Activated CD8-positive, alpha-beta memory T cell treated with anti-CD3 and anti-CD28 coated beads, Interleukin-2, amount 50 U/mL, for 48 hours (primary cell): ENCODE results near the gene CCR9.
"Not testable (repeated sequence)": the region's sequence is repeated elsewhere in the genome, so short reads cannot be mapped to it uniquely, and the experiment has no call there.

Experiments
- DNase-seq: peaks from one replicate; pipeline ENCODE4 v3.0.0-alpha.2; 2020

The CCR9 gene, protein sequence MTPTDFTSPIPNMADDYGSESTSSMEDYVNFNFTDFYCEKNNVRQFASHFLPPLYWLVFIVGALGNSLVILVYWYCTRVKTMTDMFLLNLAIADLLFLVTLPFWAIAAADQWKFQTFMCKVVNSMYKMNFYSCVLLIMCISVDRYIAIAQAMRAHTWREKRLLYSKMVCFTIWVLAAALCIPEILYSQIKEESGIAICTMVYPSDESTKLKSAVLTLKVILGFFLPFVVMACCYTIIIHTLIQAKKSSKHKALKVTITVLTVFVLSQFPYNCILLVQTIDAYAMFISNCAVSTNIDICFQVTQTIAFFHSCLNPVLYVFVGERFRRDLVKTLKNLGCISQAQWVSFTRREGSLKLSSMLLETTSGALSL

GRCh38 chr3:45885979-45886705 is at the start of gene CCR9:
TSS of gene CCR9 (plus strand) at chr3:45886543. CDS start at chr3:45894934, 8,391 bp downstream.
- no peak for DNase-seq

- DNase-seq = no peak
Measured at GRCh38 chr3:45838466-45838865, 47.9 kb upstream of the CCR9 start.

DNA sequence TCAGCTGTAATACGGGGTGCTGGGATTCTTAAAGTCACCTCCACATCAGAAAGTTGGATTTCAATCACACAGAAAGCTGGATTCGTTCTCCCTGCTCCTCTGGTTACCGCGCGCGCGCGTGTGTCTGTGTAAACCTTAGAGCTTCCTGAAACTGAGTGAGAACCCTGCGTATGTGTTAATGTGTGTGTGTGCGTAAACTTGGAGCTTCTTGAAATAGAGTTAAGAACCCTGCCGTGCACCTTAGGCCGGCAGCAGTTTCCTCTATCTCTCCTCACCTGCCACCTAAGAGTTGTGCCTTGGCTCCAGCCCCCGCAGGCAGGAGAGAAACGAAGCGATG is 45.0 kb upstream of the CCR9 start:
- DNase-seq = no peak

- DNase-seq = peak; percentile 89
Measured at GRCh38 chr3:45841757-45842491, 44.4 kb upstream of the CCR9 start, which contains the start of gene LZTFL1. TSS of gene LZTFL1 (minus strand) at chr3:45842119. CDS start at chr3:45841991, 128 bp downstream.

GRCh38 chr3:45842851-45843625 is 43.3 kb upstream of the CCR9 start:
- no peak for DNase-seq

DNA sequence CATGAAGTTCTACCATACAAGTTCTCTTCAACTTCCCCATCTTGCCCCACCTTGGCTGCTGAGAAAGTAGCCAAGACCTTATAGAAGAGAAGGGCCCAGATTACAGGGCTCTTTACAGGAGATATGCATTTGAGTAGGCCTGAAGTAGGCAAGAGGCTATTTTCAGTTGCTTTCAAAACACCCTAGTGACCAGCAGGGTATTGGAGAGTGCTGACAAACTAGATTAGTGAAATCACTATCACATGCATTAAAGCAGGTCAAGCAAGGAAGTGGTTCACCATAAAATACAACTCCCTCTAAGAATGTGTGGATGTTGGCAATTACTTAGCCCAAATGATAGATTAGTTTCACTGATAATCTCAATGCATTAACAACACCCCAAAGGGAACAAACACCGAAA is 41.7 kb upstream of the CCR9 start:
- DNase-seq = no peak

GRCh38 chr3:45848392-45848791 is 38.0 kb upstream of the CCR9 start:
- no peak for DNase-seq

GRCh38 chr3:45852828-45853227 is 33.5 kb upstream of the CCR9 start:
- no peak for DNase-seq

DNA sequence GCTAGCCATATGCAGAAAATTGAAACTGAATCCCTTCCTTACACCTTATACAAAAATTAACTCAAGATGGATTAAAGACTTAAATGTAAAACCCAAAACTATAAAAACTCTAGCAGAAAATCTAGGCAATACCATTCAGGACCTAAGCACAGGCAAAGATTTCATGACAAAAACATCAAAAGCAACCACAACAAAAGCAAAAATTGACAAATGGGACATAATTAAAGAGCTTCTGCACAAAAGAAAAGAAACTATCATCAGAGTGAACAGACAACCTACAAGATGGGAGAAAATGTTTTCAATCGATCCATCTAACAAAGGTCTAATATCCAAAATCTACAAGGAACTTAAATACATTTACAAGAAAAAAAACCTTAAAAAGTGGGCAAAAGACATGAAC is 30.0 kb upstream of the CCR9 start:
- not testable (repeated sequence) for DNase-seq

- not testable (repeated sequence) for DNase-seq
Measured at GRCh38 chr3:45857024-45857423, 29.3 kb upstream of the CCR9 start.

GRCh38 chr3:45858809-45859543 is 27.4 kb upstream of the CCR9 start:
- DNase-seq = no peak

GRCh38 chr3:45860481-45860880 is 25.9 kb upstream of the CCR9 start:
- no peak for DNase-seq

- DNase-seq = no peak
Measured at GRCh38 chr3:45861043-45861719, 25.2 kb upstream of the CCR9 start.

DNA sequence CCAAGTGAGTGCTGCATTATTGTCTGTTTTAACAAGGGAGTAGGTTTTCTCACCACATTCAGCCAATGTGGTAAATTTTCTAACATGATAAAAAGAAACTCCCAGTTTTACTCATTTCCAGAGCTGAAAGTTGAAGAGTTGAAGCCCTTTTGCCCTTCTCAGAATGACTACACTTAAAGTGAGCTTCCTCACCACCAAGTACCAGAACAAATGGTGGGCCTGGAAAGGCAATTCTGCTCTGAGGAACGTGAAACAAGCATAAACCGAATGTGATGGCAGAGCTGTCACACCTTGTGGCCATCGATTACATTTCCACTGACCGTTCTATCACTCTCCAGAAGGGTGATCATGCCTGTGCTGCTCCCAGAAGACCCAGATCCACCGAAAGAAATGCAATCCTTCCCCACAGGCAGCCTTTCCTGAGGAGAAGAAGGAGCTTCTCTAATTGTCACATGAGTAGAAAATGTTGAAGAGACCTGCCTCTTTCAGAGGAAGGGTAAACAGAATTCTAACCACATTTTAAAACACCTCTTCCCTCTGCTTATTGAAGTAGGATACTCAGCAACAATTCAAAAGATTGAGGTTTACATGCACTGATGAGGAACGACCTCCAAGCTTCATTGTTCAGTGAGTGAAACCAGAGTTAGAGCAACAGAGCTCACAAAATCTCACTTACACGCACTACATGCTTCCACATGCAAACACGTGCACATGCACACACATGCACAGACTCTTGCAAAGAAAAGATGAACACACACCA is 21.4 kb upstream of the CCR9 start:
- no peak for DNase-seq

- no peak for DNase-seq
Measured at GRCh38 chr3:45865563-45865962, 20.8 kb upstream of the CCR9 start.

- no peak for DNase-seq
Measured at GRCh38 chr3:45868213-45868612, 18.1 kb upstream of the CCR9 start.

DNA sequence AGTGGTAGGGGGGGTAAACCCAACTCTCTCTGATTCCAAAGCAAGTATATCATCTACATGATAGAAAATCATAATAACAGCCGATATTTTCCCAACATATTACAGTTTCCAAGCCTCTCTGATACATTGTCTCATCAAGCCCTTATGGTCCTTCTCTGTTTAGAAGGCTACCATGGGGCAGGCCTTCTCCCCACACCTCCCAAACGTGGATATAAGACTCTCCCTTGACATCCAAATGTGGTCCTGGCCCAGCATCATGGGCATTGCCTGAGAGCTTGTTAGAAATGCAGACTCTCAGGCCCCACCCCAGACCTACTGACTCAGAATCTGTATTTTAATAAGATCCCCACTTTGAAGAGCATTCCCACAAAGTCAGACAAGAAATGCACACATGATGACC is 17.7 kb upstream of the CCR9 start:
- no peak for DNase-seq

- DNase-seq = no peak
Measured at GRCh38 chr3:45869638-45870037, 16.7 kb upstream of the CCR9 start.

GRCh38 chr3:45870099-45870498 is 16.2 kb upstream of the CCR9 start:
- peak; percentile 64 for DNase-seq

GRCh38 chr3:45871780-45872179 is 14.6 kb upstream of the CCR9 start:
- DNase-seq = no peak

GRCh38 chr3:45872569-45872968 is 13.8 kb upstream of the CCR9 start:
- DNase-seq = no peak
